ENCODE data around the gene USH2A.

USH2A gene

DNA sequence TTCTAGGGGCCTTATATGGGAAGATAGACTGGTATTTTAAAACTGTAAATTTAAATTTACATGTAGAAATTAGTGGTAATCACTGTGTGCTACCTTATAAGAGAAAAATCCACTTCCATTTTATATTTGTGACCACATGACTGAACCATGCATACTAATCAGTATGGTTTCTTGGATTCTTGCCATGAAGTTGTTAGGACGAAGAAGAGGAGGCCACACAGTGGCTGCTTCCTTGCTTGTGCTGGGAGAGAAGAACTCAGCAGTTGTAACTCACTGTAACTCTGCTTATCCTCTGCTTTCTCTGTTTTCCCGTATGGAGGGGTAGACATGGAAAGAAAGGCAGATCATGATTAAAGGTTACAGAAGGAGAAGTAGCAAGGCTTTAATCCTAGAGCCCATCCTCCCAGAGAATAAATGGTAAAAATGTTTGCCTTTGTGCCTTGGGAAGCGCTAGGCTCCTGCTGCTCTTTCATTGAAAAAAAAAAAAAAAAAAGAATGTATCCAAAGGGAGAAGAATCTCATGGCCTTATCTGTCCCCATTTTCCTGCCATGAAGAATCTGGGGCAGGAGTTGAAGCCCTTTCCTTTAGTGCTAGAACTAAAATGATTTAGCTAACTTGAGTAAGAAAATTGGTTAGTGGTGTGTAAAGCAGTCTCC, 823.7 kb downstream of the USH2A start:
- no peak for DNase-seq (ENCODE audit: low spot score)

- DNase-seq (ENCODE audit: low spot score): no peak
These were observed 825.3 kb downstream of the USH2A start for GRCh38 chr1:215597961-215598360.

DNA sequence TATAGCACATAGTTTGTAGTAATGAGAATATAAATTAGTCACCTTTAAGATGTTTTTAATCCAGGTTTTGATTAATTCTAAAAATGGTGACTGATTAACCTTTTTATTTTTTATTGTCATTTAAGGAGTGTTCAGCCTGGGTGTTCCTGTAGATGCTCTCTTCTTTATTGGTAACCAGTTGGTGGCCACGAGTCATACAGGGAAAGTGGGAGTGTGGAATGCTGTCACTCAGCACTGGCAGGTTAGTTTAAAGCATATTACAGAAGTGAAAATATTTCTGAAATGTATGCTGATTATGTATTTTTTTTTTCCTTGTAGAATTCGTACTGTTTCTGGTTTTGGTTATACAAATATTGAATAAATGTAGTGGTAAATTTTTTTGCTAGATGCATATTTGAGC, 828.0 kb downstream of the USH2A start:
- peak; percentile 26 for DNase-seq (ENCODE audit: low spot score)

DNA sequence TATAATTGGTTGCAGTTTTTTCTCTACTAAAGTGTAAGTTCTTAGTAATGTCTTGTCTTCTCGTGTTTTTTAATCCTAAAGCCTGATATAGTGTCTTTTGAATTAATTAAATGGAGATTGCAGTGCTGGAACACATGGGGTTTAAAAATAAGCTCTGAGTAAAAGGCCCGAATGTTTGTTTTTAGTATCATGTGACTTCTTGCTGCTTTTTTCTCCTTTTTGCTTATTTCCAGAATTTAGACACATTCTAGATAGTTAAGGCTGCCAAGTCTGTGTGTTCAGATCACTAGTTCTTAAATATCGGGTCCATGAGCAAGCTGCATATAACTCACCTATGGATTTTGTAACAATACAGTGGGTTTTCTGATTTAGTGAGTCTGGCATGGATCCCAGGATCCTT, 828.6 kb downstream of the USH2A start:
- no peak for DNase-seq (ENCODE audit: low spot score)

DNA sequence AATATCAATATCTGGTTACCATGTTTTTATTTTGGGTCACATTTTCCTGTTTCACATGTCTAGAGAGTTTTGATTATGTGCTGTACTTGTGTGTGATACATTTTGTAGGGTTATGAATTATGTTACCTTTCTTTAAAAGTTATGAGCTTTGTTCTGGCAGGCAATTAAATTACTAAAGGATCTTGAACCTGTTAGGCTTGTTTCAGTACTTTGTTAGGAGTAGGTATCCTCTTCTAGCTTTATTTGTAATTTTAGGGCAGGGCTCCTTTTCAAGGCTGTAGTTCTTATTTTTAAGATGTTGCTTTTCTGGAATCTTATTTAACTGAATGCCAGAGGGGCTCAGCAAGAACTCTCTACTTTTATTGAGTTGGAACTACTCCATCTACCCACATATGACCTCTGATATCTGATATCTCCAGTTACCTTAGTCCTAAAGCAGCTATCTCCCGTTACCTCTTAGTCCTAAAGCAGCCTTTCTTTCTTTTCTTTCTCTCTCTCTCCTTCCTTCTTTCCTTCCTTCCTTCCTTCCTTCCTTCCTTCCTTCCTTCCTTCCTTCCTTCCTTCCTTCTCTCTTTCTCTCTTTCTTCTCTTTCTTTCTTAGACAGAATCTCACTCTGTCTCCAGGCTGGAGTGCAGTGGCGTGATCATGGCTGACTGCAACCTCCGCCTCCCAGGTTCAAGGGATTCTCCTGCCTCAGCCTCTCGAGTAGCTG, 832.3 kb downstream of the USH2A start:
- DNase-seq (ENCODE audit: low spot score): no peak

DNA sequence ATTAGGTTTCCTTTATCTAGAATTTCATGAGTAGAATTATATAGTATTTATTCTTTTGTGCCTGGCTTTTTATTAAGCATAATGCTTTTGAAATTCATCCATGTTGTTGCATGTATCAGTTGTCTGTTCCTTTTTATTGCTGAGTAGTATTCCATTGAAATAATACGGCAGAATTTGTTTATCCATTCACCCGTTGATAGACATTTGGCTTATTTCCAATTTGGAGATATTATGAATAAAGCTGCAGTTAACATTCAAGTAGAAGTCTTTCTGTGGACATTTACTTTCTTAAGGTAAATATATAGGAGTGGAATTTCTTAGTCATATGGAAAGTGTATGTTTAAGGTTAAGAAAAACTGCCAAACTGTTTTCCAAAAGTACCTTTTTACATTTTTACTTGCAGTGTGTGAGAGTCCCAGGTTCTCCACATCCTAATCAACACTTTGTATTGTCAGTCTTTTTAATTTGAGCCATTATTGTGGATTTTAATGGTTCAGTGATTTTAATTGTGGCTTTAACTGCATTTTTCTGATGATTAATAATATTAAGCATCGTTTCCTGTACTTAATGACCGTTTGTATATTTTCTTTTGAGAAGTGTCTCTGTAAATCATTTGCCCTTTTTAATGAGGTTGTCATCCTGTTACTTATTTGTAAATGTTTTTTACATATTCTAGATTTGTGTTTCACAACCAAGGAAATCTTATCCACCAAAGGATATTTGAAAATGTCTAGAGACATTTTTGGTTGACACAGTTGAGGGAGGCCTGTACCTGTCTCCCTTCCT, 833.4 kb downstream of the USH2A start:
- DNase-seq (ENCODE audit: low spot score): no peak

DNA sequence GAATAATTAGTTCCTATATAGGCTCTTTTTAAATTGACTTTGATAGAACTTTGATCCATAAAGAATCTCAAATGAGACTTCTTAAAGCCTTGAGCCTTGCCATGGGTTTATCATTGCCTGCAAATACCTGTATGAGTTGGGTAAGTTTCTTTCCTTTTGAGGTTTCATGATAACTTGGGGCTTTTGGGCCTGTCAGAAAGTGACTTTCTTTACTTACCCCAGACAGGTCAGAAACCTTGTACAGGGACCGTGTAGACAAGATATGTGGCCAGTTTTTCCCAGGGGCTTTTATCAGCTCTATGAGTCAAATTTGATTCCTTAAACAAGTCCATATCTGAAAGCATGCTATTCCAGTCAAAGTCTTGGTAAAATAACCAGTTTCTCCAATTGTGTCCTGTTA, 838.9 kb downstream of the USH2A start:
- no peak for DNase-seq (ENCODE audit: low spot score)

- no peak for DNase-seq (ENCODE audit: low spot score)
These were observed 840.0 kb downstream of the USH2A start for GRCh38 chr1:215583185-215583749.

DNA sequence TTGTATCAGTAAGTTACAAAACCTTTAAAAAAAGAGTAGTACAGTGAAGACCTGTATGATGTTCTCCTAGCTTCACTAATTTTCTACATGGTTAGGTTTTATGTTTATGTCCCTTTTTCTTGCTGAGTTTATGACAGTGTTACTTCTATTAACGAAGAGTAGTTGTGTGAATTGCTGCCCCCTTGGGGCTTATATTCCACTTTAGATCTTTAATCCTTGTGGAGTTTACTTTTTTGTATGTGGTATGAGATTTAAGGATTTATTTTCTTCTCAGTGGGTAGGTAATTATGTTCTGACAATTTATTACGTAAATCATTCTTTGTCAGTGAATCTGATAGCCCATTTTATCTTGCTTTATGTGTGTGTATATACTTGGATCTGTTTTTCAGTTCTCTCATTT, 841.4 kb downstream of the USH2A start:
- DNase-seq (ENCODE audit: low spot score): no peak
